Lower lobe of right lung (tissue), 2 donors: Measurements from ENCODE around the gene MMP25. TPM values are rescaled to one million over a fixed set of nuclear protein-coding genes. Genes with fewer than 3 reads are reported as not detected.

Experiments
- ATAC-seq, 2 donors: fragments of 200-7000 bp; cut with Tn5 transposase; one replicate each; pipeline ENCODE4 v1.9.1; 2020 to 2022; ENCODE audit warnings: mild to moderate bottlenecking in 2 of 2, moderate library complexity in 2 of 2
- DNase-seq: peaks from one replicate; pipeline ENCODE4 v3.0.0-alpha.2; 2020
- H3K27ac ChIP-seq: fragments of 200-600 bp; one replicate; pipeline ENCODE4 v1.8.0; 2022
- H3K27me3 ChIP-seq: fragments of 200-600 bp; one replicate; pipeline ENCODE4 v1.8.0; 2022; ENCODE audit warnings: low read depth
- H3K36me3 ChIP-seq: fragments of 200-600 bp; one replicate; pipeline ENCODE4 v1.8.0; 2022; ENCODE audit warnings: mild to moderate bottlenecking
- H3K4me1 ChIP-seq: fragments of 200-600 bp; one replicate; pipeline ENCODE4 v1.8.0; 2022
- H3K4me3 ChIP-seq: fragments of 200-600 bp; one replicate; pipeline ENCODE4 v1.8.0; 2022; ENCODE audit warnings: mild to moderate bottlenecking
- H3K9me3 ChIP-seq: fragments of 200-600 bp; one replicate; pipeline ENCODE4 v1.8.0; 2022
- CTCF ChIP-seq: fragments of 200-600 bp; IDR thresholded peaks from one replicate; pipeline ENCODE4 v1.8.0; 2022; ENCODE audit warnings: antibody characterized with exemption, mild to moderate bottlenecking
- intact Hi-C: fragments of 100-400 bp; cut with DNase I; formaldehyde crosslinking; loops from one replicate; pipeline ENCODE4 v1.11.0; 2022
- total RNA-seq: library from RNA; stranded (reverse); fragmentation: NEBNext Ultra II Directional; extraction: Animal tissue kit (Norgen Biotek cat#: 25700); gene quantifications from one replicate; pipeline ENCODE4 v1.2.1, GENCODE V29; 2021
- donor health status: DM: no; HTN: yes; CAD: no; lungs with severe emphysema.

MMP25 gene
- total RNA-seq, 1 donor from 2014 or later, result 22.7 TPM

GRCh38 chr16:3030222-3031212 is 15.8 kb upstream of the MMP25 start:
- TF ChIP-seq CTCF, result no peak
- H3K4me1 ChIP-seq, result peaks cover 21% of the 10 kb centered on the region
- H3K27ac ChIP-seq, result no peak overlapping the region
- DNase-seq (no peak), ATAC-seq (no peak)
- intact Hi-C loops, result no loop called here
- H3K4me3 ChIP-seq, result no peak overlapping the region
- no peaks in the 10 kb centered on the region for H3K9me3 ChIP-seq
- peaks cover 64% of the 10 kb centered on the region for H3K27me3 ChIP-seq
- peaks cover 18% of the 10 kb centered on the region for H3K36me3 ChIP-seq

GRCh38 chr16:3032624-3033023 is 13.7 kb upstream of the MMP25 start:
- Histone ChIP-seq H3K27me3 (peaks cover 85% of the 10 kb centered on the region), H3K9me3 (no peaks in the 10 kb centered on the region), H3K27ac (no peak overlapping the region), H3K4me1 (peaks cover 30% of the 10 kb centered on the region), H3K36me3 (no peaks in the 10 kb centered on the region), H3K4me3 (no peak overlapping the region)
- TF ChIP-seq CTCF, result no peak
- DNase-seq (no peak), ATAC-seq (no peak)
- intact Hi-C loops, result no loop called here

- peaks cover 11% of the 10 kb centered on the region for H3K4me1 ChIP-seq
- intact Hi-C loops, result no loop called here
- no peaks in the 10 kb centered on the region for H3K9me3 ChIP-seq
- H3K4me3 ChIP-seq, result peak overlapping the region; percentile 48
- no peak overlapping the region for H3K27ac ChIP-seq
- DNase-seq (no peak), ATAC-seq (no peak)
- no peak for TF ChIP-seq CTCF
- peaks cover 89% of the 10 kb centered on the region for H3K27me3 ChIP-seq
- H3K36me3 ChIP-seq, result no peaks in the 10 kb centered on the region
These were observed 10.9 kb upstream of the MMP25 start for GRCh38 chr16:3035289-3035971.

GRCh38 chr16:3035972-3036725 is 10.2 kb upstream of the MMP25 start:
- ATAC-seq (peak; percentile 61 to 72), DNase-seq (peak; percentile 71)
- intact Hi-C loops, result no loop called here
- peak overlapping the region; percentile 48 for H3K4me3 ChIP-seq
- no peak for TF ChIP-seq CTCF
- peaks cover 11% of the 10 kb centered on the region for H3K4me1 ChIP-seq
- peak overlapping the region; percentile 60 for H3K27ac ChIP-seq
- no peaks in the 10 kb centered on the region for H3K9me3 ChIP-seq
- H3K27me3 ChIP-seq, result peaks cover 89% of the 10 kb centered on the region
- H3K36me3 ChIP-seq, result no peaks in the 10 kb centered on the region

GRCh38 chr16:3036726-3037315 is 9.5 kb upstream of the MMP25 start, which contains the start of gene BICDL2:
TSS of gene BICDL2 (minus strand) at chr16:3036944. CDS start at chr16:3035496, 1,448 bp downstream.
- ATAC-seq, result peak; percentile 79 to 80
- Histone ChIP-seq H3K4me3 (peak within 1 kb of the TSS; percentile 48), H3K4me1 (peaks cover 11% of the 10 kb centered on the region), H3K9me3 (no peaks in the 10 kb centered on the region), H3K36me3 (no peaks in the 10 kb centered on the region), H3K27ac (peak within 1 kb of the TSS; percentile 60), H3K27me3 (peaks cover 89% of the 10 kb centered on the region)
- peak; percentile 78 for DNase-seq
- no peak for TF ChIP-seq CTCF
- intact Hi-C loops, result no loop called here
